GM18873 (cell line): ENCODE data around the gene MRPL43.

ENCODE experiments used
- ATAC-seq: cut with Tn5 transposase; IDR thresholded peaks from one replicate; pipeline ENCODE4 v1.9.1; 2021; ENCODE audit warnings: mild to moderate bottlenecking, moderate library complexity, moderate number of reproducible peaks; ENCODE audit not compliant: unreplicated experiment, low FRiP score

The MRPL43 gene

GRCh38 chr10:101020427-101021075 is 33.3 kb upstream of the MRPL43 start:
- no peak for ATAC-seq

GRCh38 chr10:101019440-101019703 is 32.1 kb upstream of the MRPL43 start:
- ATAC-seq, result no peak

- ATAC-seq, result no peak
These were observed 31.5 kb upstream of the MRPL43 start for GRCh38 chr10:101018600-101019439.

GRCh38 chr10:101018118-101018599 is 30.9 kb upstream of the MRPL43 start:
- no peak for ATAC-seq

GRCh38 chr10:101016814-101017213 is 29.5 kb upstream of the MRPL43 start:
- no peak for ATAC-seq

GRCh38 chr10:101015582-101015973 is 28.3 kb upstream of the MRPL43 start:
- ATAC-seq, result no peak

- ATAC-seq, result no peak
These were observed 27.8 kb upstream of the MRPL43 start for GRCh38 chr10:101014966-101015581.

GRCh38 chr10:101014230-101014884 is 27.1 kb upstream of the MRPL43 start:
- ATAC-seq, result no peak

GRCh38 chr10:101013365-101013825 is 26.1 kb upstream of the MRPL43 start:
- ATAC-seq, result no peak

- ATAC-seq, result peak; percentile 64
These were observed 25.4 kb upstream of the MRPL43 start for GRCh38 chr10:101012525-101013364.

- no peak for ATAC-seq
These were observed 24.5 kb upstream of the MRPL43 start for GRCh38 chr10:101011517-101012423.

GRCh38 chr10:101010329-101010728 is 23.0 kb upstream of the MRPL43 start:
- ATAC-seq, result no peak

GRCh38 chr10:101008823-101009423 is 21.6 kb upstream of the MRPL43 start:
- no peak for ATAC-seq

- no peak for ATAC-seq
These were observed 20.9 kb upstream of the MRPL43 start for GRCh38 chr10:101007915-101008822.

GRCh38 chr10:101007099-101007711 is 19.9 kb upstream of the MRPL43 start:
- no peak for ATAC-seq

GRCh38 chr10:101006593-101007098 is 19.3 kb upstream of the MRPL43 start:
- ATAC-seq, result no peak
